C1 segment of cervical spinal cord (tissue), 14 donors: ENCODE data around the gene CMIP.
"Not testable (repeated sequence)": the region's sequence is repeated elsewhere in the genome, so short reads cannot be mapped to it uniquely, and the experiment has no call there.

Experiments used
- DNase-seq, 14 donors: peaks; one replicate each; lab custom pipeline; 2025; lab: John Stamatoyannopoulos, UW

The CMIP gene

DNA sequence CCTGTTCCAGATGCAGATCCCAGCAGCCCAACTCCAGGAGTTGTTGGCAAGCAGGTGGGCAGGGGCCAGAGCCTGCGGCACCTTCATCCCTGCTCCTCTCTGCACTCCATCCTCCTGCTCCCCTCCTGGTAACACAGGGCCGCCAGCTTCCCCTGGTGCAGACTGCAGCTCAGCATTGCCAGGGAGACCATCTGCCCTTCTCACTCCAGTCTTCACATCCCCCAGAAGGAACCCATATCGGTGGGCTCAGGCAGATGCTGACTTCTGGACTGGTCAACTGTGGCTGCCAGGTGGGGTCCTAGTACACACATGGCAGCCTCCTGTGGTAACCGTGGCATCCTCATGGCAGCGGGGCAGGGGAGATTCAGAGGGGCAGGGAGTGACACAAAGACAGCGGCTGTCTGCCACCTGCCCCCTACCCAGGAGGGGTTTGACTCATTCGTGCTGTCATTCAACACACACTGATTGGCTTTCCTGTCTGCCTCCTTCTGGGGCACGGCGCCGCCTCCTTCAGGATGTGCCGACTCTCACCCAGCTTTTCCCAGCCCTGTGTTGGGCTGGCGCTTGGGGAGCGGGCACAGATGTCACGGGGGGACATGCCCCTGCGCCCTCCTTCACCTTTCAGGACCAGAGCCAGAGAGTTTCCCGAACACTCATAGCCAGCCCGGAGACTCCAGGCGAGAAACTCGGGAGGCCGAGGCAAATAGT, 120.9 kb downstream of the CMIP start:
- DNase-seq, result no peak

GRCh38 chr16:81566086-81567007, 121.7 kb downstream of the CMIP start:
- DNase-seq, result no peak

- no peak for DNase-seq
Measured at GRCh38 chr16:81567087-81567486, 122.5 kb downstream of the CMIP start.

- DNase-seq, result peak in 4 of 14 donors; percentile 8 to 64 (median 14)
Measured at GRCh38 chr16:81567987-81568748, 123.6 kb downstream of the CMIP start.

DNA sequence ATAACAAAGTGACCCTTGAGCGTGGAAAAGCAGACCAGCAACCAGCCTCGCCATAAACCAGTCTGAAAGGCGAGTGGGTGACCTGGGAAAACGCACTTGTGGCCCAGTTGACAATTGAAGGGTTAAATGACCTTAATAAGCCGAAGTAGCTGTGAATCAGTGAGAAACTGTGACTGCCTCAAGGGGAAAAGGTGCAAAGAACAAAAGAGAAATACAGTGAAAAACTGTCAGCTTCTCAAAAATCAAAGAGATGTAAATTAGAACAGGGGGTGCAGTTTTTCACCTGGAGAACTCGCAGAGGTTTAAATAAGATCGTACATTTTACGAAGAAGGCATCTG, 124.1 kb downstream of the CMIP start:
- no peak for DNase-seq

DNA sequence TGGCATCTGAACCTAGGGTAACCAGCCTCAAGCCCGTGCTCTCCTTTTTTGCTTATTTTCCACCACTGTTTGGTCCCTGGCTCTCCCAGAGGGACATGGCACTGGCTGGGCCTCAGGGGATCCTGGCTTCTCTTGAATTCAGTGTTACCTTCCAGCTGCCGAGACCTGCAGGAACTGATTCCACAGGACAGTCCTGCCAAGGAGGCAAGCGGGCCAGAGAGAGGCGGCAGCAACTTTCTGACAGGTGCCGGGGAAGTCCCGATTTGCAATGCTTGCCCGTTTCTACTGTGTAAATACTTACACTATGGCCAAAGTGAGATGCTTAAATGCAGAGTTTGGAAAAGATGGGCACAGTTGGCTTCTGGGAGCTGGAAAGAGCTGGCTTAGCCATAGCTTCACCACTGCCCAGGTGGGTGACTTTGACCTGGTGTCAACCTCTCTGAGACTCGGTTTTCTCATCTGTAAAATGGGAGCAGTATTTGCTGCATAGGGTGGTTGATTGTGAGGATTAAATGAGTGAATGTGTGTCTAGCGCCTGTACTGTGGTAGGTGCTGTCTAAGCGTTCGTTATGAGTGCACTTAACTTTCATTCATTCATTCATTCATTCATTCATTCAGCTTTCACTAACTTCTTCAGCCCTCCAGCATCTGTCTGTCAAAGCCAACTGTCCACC, 124.9 kb downstream of the CMIP start:
- DNase-seq, result no peak

- DNase-seq, result no peak
Measured at GRCh38 chr16:81570151-81570846, 125.7 kb downstream of the CMIP start.

GRCh38 chr16:81571175-81571574, 126.6 kb downstream of the CMIP start:
- DNase-seq, result no peak

- no peak for DNase-seq
Measured at GRCh38 chr16:81571592-81572385, 127.2 kb downstream of the CMIP start.

DNA sequence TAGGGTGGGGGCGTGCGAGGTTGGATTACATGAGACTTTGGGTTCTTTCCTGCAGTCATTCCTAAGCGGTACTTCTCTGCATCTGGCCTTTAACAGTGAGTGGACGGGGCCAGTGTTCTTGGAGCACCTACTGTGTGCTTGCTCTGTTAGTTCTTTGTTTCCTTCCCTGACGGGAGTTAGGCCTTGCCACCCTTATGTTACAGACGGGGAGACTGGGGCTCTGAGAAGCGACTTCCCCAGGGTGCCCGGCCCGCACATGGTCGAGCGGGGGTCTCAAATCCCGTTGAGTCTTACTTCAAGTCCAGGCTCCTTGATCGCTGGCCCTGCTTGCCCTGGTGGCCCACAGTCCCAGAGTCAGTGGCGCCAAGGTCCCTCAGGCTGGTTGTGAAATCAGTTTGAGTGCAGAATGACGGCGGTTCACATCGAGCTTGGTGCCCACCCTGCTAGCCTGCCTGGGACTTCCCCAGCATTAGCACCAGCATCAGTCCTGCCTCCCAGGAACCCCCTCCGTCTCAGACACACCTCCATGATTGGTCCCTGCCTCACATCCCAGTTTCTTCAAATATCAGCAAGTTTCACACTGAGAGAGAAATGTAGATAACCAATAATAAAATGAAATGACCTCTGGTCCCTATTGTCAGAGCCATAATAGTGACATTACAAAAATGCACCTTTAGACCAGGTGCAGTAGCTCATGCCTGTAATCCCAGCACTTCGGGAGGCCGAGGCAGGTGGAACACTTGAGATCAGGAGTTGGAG, 128.0 kb downstream of the CMIP start:
- no peak for DNase-seq

- no peak for DNase-seq
Measured at GRCh38 chr16:81573533-81574020, 129.0 kb downstream of the CMIP start.

DNA sequence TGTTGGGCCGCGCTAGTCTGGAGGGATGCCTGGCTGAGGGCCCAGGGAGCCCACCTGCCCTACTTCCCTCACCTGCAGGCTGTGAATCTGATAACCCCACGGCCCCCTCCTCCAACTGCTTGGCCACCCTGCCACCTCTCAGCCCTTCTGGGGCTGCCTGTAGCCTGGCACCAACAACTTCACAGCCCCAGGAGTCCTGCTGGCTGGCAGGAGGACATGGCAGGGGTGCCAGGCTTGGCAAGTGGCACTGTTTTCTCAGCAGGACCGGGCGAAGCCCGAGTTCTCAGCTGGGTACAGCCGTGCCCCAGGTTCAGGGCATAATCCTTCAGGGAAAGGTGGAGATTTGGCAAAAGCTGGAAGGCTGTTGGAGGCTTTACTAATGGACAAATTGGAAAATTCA, 129.6 kb downstream of the CMIP start:
- peak in 2 of 14 donors; percentile 12 to 13 for DNase-seq

DNA sequence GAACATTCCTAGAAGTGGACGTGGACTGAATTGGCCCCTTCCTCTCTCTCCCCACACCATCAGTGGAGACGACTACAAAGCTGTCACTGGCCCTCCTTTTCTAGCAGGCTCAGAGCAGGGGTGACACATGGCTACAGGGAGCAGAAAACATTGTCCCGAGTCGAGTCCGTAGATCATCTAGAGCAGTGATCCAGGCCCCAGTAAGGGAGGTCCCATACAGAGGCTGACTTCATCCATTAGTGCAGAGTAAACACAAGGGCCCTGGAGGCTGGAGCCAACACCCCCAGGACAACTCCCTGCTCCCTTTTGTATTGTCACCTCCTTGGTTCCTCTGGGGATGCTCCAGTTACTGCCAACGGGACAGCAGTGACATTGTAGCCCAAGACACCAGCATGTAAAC, 130.7 kb downstream of the CMIP start:
- no peak for DNase-seq

DNA sequence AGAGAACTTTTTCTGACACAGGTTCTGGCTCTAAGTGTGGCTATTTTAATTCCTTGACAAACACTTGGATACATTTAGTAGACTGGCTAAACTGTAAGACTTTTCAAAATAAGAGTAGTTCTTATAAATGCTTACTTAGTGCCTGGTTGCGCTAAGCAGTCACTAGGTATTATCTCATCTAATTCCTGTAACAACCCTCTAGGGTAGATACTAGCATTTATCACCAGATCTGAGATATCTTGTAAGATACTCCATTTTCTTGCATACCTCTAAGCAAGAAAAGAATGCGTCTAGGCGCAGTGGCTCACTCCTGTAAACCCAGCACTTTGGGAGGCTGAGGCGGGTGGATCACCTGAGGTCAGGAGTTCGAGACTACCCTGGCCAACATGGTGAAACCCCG, 131.2 kb downstream of the CMIP start:
- DNase-seq, result no peak

DNA sequence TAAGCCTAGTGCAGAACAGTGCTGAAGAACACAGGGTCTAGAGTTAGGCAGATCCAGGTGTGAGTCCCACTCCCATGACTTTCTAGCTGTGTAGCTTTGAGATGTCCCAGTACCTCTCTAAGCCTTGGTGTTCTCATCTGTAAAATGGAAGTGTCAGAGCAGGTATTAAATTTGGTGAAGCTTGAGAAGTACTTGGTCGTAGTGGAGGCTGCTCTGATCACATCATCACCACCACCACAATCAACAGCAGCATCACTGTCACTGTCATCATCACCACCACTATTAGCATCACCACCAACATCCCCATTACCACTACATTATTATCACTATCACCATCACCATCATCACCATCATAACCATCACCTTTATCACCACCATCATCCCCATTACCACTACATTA, 132.1 kb downstream of the CMIP start:
- no peak for DNase-seq

- not testable (repeated sequence) for DNase-seq
Measured at GRCh38 chr16:81577272-81577671, 132.7 kb downstream of the CMIP start.

- no peak for DNase-seq
Measured at GRCh38 chr16:81578076-81578475, 133.5 kb downstream of the CMIP start.

DNA sequence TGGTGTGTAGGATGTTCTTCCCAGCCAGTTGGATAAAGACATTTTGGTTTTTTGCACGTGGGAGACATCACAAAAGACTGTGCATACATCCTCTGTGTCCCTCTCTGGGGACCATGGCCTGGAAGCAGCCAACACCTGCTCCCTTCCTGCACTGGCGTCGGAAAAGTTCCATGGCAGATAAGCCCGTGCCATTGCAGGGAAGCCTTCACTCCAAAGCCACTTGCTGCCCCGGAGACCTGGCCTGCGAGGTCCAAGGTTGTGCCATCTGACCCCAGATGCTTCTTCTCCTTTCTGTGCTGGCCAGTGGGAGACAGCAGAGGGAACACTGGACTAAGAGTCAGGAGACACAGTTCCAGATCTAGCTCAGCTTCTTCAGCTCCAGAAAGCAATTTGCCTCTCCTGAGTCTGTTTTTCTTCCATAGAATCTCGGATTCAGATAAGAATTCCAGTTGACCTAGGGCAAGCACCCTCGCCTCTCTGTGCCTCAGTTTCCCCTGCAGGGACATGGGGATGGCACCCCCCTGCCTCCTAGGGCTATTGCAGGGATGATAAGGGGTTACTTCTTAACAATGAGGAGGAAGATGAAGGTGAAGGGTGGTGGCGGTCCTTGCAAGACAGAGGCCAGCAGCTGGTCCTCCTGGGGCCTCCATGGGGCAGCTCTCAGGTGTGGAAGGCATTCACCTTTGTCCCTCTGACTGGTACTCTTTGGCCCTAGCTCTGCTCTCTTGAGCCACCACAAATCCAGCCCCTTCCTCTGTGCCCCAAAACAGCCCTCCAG, 134.2 kb downstream of the CMIP start:
- DNase-seq, result no peak

DNA sequence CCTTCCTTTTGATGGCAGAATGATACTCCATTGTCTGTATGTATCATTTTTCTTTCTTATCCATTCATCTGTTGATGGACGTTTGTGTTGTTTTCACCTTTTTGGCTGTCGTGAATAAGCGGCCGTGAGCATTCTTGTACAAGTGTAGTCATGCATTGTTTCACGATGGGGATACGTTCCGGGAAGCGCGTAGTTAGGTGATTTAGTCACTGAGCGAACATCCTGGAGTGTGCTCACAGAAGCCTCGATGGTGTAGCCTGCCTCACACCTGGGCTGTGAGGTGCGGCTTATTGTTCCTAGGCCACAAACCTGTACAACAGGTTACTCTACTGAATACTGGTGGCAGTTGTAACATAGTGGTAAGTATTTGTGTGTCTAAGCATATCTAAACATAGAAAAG, 136.5 kb downstream of the CMIP start:
- no peak for DNase-seq
